H1 (cell line): ENCODE measurements around the gene RAPGEF1. TPM values are rescaled to one million over a fixed set of nuclear protein-coding genes. Genes with fewer than 3 reads are reported as not detected.

Experiments
- CTCF ChIA-PET: fragments of 300-600 bp; sonication (Branson Sonifier 250); formaldehyde crosslinking; loops from one replicate; lab custom pipeline; 2021; ENCODE audit not compliant: partially characterized antibody; lab: Charles Lee
- POLR2A ChIA-PET: fragments of 300-600 bp; sonication (Branson Sonifier 250); formaldehyde crosslinking; loops from one replicate; lab custom pipeline; 2021; ENCODE audit warnings: inconsistent platforms; ENCODE audit not compliant: partially characterized antibody; lab: Charles Lee
- DNase-seq, 2 experiments: peaks; one replicate each; pipeline versions ENCODE4 v3.0.0 to v3.0.0-alpha.2; 2010 to 2022; ENCODE audit warnings: low spot score in 2 of 2, low read depth in 1 of 2, mixed read lengths in 1 of 2
- FAIRE-seq: peaks from 2 replicates; lab custom pipeline; 2011; peaks lifted over from hg19 to GRCh38; lab: Jason Lieb, UNC
- H2AFZ ChIP-seq: 2 replicates; pipeline ENCODE4 v1.8.1; 2012; ENCODE audit warnings: low read length, inconsistent platforms
- H2AK5ac ChIP-seq: 2 replicates; pipeline ENCODE4 v1.6.1; 2013; ENCODE audit warnings: low read depth, low read length
- H2BK120ac ChIP-seq: replicated peaks from 2 replicates; pipeline ENCODE3; 2013; ENCODE audit warnings: low read depth, low read length, inconsistent platforms
- H2BK12ac ChIP-seq: 2 replicates; pipeline ENCODE4 v1.6.1; 2013; ENCODE audit warnings: low read depth, low read length
- H2BK15ac ChIP-seq: 2 replicates; pipeline ENCODE4 v1.6.1; 2013; ENCODE audit warnings: low read length
- H2BK20ac ChIP-seq: 2 replicates; pipeline ENCODE4 v1.6.1; 2013; ENCODE audit warnings: low read length
- H2BK5ac ChIP-seq: 2 replicates; pipeline ENCODE4 v1.6.1; 2013; ENCODE audit warnings: low read depth, low read length
- H3K14ac ChIP-seq: 2 replicates; pipeline ENCODE4 v1.6.1; 2013; ENCODE audit warnings: inconsistent platforms; ENCODE audit not compliant: insufficient read length
- H3K18ac ChIP-seq: 2 replicates; pipeline ENCODE4 v1.6.1; 2013; ENCODE audit warnings: low read length; ENCODE audit errors: extremely low read depth
- H3K23ac ChIP-seq: 2 replicates; pipeline ENCODE4 v1.6.1; 2013; ENCODE audit warnings: inconsistent platforms; ENCODE audit not compliant: insufficient read length
- H3K23me2 ChIP-seq: 2 replicates; pipeline ENCODE4 v1.6.1; 2013; ENCODE audit warnings: low read depth, low read length
- H3K27ac ChIP-seq: 2 replicates; pipeline ENCODE4 v1.6.1; 2011; ENCODE audit warnings: low read depth, low read length, inconsistent platforms
- H3K27me3 ChIP-seq, 4 experiments: replicated peaks in 1 of 4; 1 replicate in 1 of 4; 2 replicates in 3 of 4; pipeline versions ENCODE4 v1.6.1 to v1.8.1; 2011 to 2013; ENCODE audit warnings: low read length in 3 of 4, mild to moderate bottlenecking in 3 of 4, inconsistent platforms in 2 of 4, mixed read lengths in 2 of 4, moderate library complexity in 1 of 4; ENCODE audit not compliant: control insufficient read depth in 3 of 4, insufficient read depth in 3 of 4; ENCODE audit errors: extremely low read depth in 1 of 4
- H3K36me3 ChIP-seq, 4 experiments: 2 replicates each; pipeline versions ENCODE4 v1.6.1 to v1.8.1; 2011 to 2013; ENCODE audit warnings: mild to moderate bottlenecking in 4 of 4, low read length in 3 of 4, moderate library complexity in 2 of 4, control low read depth in 1 of 4, inconsistent platforms in 1 of 4; ENCODE audit not compliant: insufficient read depth in 4 of 4, control insufficient read depth in 2 of 4
- H3K4ac ChIP-seq: replicated peaks from 2 replicates; pipeline ENCODE3; 2013; ENCODE audit warnings: low read length, low read depth, mixed read lengths, inconsistent platforms; ENCODE audit not compliant: insufficient read length
- H3K4me1 ChIP-seq, 4 experiments: replicated peaks in 1 of 4; 1 replicate in 1 of 4; 2 replicates in 3 of 4; pipeline versions ENCODE4 v1.6.1 to v1.8.1; 2011 to 2013; ENCODE audit warnings: low read length in 3 of 4, inconsistent platforms in 2 of 4, mixed read lengths in 1 of 4; ENCODE audit not compliant: insufficient read depth in 4 of 4, control insufficient read depth in 3 of 4
- H3K4me2 ChIP-seq, 2 experiments: 2 replicates each; pipeline versions ENCODE4 v1.6.1 to v1.8.1; 2011 to 2013; ENCODE audit warnings: low read depth in 2 of 2, low read length in 2 of 2, control low read depth in 1 of 2, inconsistent platforms in 1 of 2, mild to moderate bottlenecking in 1 of 2; ENCODE audit not compliant: insufficient read depth in 1 of 2
- H3K4me3 ChIP-seq, 4 experiments: fragments of 200-600, 300-600 bp in 1 of 4; sonication (generic), shearing (Covaris generic), sonication (Bioruptor Twin) in 1 of 4; 2 replicates each; pipeline versions ENCODE4 v1.5.1 to v1.8.1; 2011 to 2016; ENCODE audit warnings: low read length in 4 of 4, low read depth in 3 of 4, control low read depth in 2 of 4, inconsistent platforms in 2 of 4, mild to moderate bottlenecking in 2 of 4, mixed read lengths in 1 of 4, moderate library complexity in 1 of 4; ENCODE audit not compliant: insufficient read depth in 2 of 4; ENCODE audit errors: extremely low read depth in 1 of 4
- H3K56ac ChIP-seq: replicated peaks from 2 replicates; pipeline ENCODE3; 2013; ENCODE audit warnings: low read depth, mild to moderate bottlenecking, mixed read lengths, low read length, inconsistent platforms; ENCODE audit not compliant: insufficient read length
- H3K79me1 ChIP-seq: 2 replicates; pipeline ENCODE4 v1.6.1; 2013; ENCODE audit warnings: low read depth, low read length, control low read depth
- H3K79me2 ChIP-seq, 2 experiments: 2 replicates each; pipeline versions ENCODE4 v1.6.1 to v1.8.1; 2012 to 2013; ENCODE audit warnings: low read length in 2 of 2, mild to moderate bottlenecking in 2 of 2, inconsistent platforms in 1 of 2; ENCODE audit not compliant: insufficient read depth in 2 of 2, control insufficient read depth in 1 of 2
- H3K9ac ChIP-seq, 4 experiments: replicated peaks in 1 of 4; 1 replicate in 1 of 4; 2 replicates in 3 of 4; pipeline versions ENCODE4 v1.6.1 to v1.8.1; 2011 to 2013; ENCODE audit warnings: low read depth in 3 of 4, low read length in 3 of 4, control low read depth in 2 of 4, mild to moderate bottlenecking in 2 of 4, moderate library complexity in 2 of 4, inconsistent platforms in 1 of 4; ENCODE audit errors: extremely low read depth in 1 of 4
- H3K9me3 ChIP-seq, 2 experiments: 2 replicates each; pipeline versions ENCODE4 v1.6.1 to v1.8.1; 2012 to 2013; ENCODE audit warnings: mild to moderate bottlenecking in 2 of 2, moderate library complexity in 2 of 2, control low read depth in 1 of 2, inconsistent platforms in 1 of 2, low read depth in 1 of 2, low read length in 1 of 2, mixed read lengths in 1 of 2; ENCODE audit not compliant: insufficient read depth in 2 of 2
- H4K20me1 ChIP-seq, 2 experiments: replicated peaks in 1 of 2; 2 replicates each; pipeline versions ENCODE3 to v1.8.1; 2011 to 2013; ENCODE audit warnings: inconsistent platforms in 2 of 2, low read length in 2 of 2, mild to moderate bottlenecking in 1 of 2; ENCODE audit not compliant: insufficient read depth in 2 of 2, control insufficient read depth in 1 of 2
- H4K5ac ChIP-seq: 2 replicates; pipeline ENCODE4 v1.6.1; 2013; ENCODE audit warnings: low read length, low read depth, mixed read lengths, inconsistent platforms; ENCODE audit not compliant: insufficient read length
- H4K8ac ChIP-seq: 2 replicates; pipeline ENCODE4 v1.8.0; 2013; ENCODE audit warnings: mild to moderate bottlenecking, moderate library complexity, low read length, inconsistent platforms; ENCODE audit not compliant: insufficient read depth; ENCODE audit errors: extremely low read depth
- H4K91ac ChIP-seq: replicated peaks from 2 replicates; pipeline ENCODE3; 2013; ENCODE audit warnings: low read length, mixed read lengths, inconsistent platforms; ENCODE audit not compliant: insufficient read length
- NANOG ChIP-seq: IDR thresholded peaks from 2 replicates; pipeline ENCODE4 v1.6.1; 2011; ENCODE audit warnings: low read length, low read depth, mild to moderate bottlenecking, inconsistent platforms; ENCODE audit not compliant: insufficient read depth, poor library complexity, severe bottlenecking
- SUZ12 ChIP-seq: fragments of 200-600 bp; sonication (generic); IDR thresholded peaks from 2 replicates; pipeline ENCODE4 v1.6.1; 2012; ENCODE audit warnings: mild to moderate bottlenecking, inconsistent platforms, low read length, moderate library complexity, mixed read lengths
- WGBS, 2 experiments: shearing (Covaris generic) in 1 of 2; methylation state at CpG; one replicate each; pipeline versions ENCODE4 v1.1.6 to v1.1.7; 2013 to 2015; ENCODE audit warnings: low lambda C conversion rate in 2 of 2, mixed read lengths in 2 of 2, inconsistent platforms in 1 of 2, low coverage in 1 of 2, missing lambda C conversion rate in 1 of 2; ENCODE audit not compliant: insufficient replicate concordance in 2 of 2, insufficient coverage in 1 of 2, insufficient read length in 1 of 2; ENCODE audit errors: extremely low coverage in 1 of 2, missing lambda C conversion rate in 1 of 2; 5-methylcytosine and 5-hydroxymethylcytosine counted together
- polyA plus RNA-seq, 7 experiments: library from polyadenylated mRNA; depleted of rRNA in 3 of 7; stranded (reverse) in 5 of 7; unstranded in 2 of 7; fragments of >200 nt in 5 of 7; fragments of 200-250 nt in 2 of 7; gene quantifications; 1 replicate in 5 of 7; 2 replicates in 1 of 7; 4 replicates in 1 of 7; pipeline versions ENCODE4 v1.2.1 to v1.2.3, GENCODE V29; 2011 to 2013; ENCODE audit warnings: missing spikeins in 2 of 7, mixed read lengths in 2 of 7
- total RNA-seq: library from RNA; stranded (reverse); fragmentation: NEBNext Ultra II Directional; extraction: Animal tissue kit (Norgen Biotek cat#: 25700); gene quantifications from 2 replicates; pipeline ENCODE4 v1.2.1, GENCODE V29; 2021

Gene RAPGEF1
- total and polyA plus RNA-seq, 2 of the 8 experiments (the other 6 are each of a cell fraction or from before 2014, with no cell fraction given): 29.7 to 78.9 TPM

GRCh38 chr9:131727795-131728545 lies 11.9 kb downstream of the RAPGEF1 start:
- Histone ChIP-seq H3K9me3 (no peaks in the 10 kb centered on the region), H3K9ac (no peak overlapping the region), H2BK20ac (no peak overlapping the region), H4K5ac (no peak overlapping the region), H3K23me2 (no peaks in the 10 kb centered on the region), H3K4me2 (no peak overlapping the region; a peak in 1 of 4 replicates), H4K20me1 (peaks cover 3 to 22% of the 10 kb centered on the region in 2 experiments), H2BK120ac (no peak overlapping the region), H4K91ac (no peak overlapping the region), H3K4ac (no peak overlapping the region), H3K4me1 (peaks cover 0 to 16% (median 3%) of the 10 kb centered on the region in 4 experiments; a peak in 5 of 7 replicates), H2AFZ (no peak overlapping the region), H2AK5ac (no peak overlapping the region), H3K36me3 (no peaks in the 10 kb centered on the region), H4K8ac (no peak overlapping the region), H3K18ac (no peak overlapping the region), H3K79me2 (peaks cover 0 to 87% of the 10 kb centered on the region in 2 experiments; a peak in 2 of 4 replicates), H3K4me3 (no peak overlapping the region), H2BK15ac (no peak overlapping the region), H3K79me1 (peaks cover 10% of the 10 kb centered on the region; the same call in 1 of the 2 replicates), H3K27ac (no peak overlapping the region), H3K56ac (no peak overlapping the region), H2BK5ac (no peak overlapping the region), H3K27me3 (no peaks in the 10 kb centered on the region), H2BK12ac (no peak overlapping the region), H3K23ac (no peak overlapping the region), H3K14ac (no peak overlapping the region)
- CTCF ChIA-PET: interaction anchor here (0.9 to 2.4 kb wide), 13 partner anchors 9 to 182 kb away, joined by 3 to 8 read pairs (median 3); no protein-coding TSS in a partner anchor
- WGBS, 2 experiments: 76% methylated on average over 5 of the region's 5 CpGs; no CpG with 5 or more reads in 1 of the 2 experiments
- FAIRE-seq (no peak), DNase-seq (no peak)
- POLR2A ChIA-PET: interaction anchor here (0.9 to 1.3 kb wide), 5 partner anchors 8 to 53 kb away, joined by 3 to 4 read pairs (median 3); no protein-coding TSS in a partner anchor
- TF ChIP-seq NANOG: no peak
- no peak for TF ChIP-seq SUZ12
- TF ChIP-seq, all 59 proteins: peak for 0
